CD4-positive, alpha-beta T cell (primary cell): ENCODE results near the gene TMEM126B. TPM values are rescaled to one million over a fixed set of nuclear protein-coding genes. Genes with fewer than 3 reads are reported as not detected.
A peak's percentile ranks its signal among the peaks of the same experiment; 100 is the strongest.
"Not testable (repeated sequence)": the region's sequence is repeated elsewhere in the genome, so short reads cannot be mapped to it uniquely, and the experiment has no call there.

Experiments used
- ATAC-seq: fragments of 200-7000 bp; cut with Tn5 transposase; one replicate; pipeline ENCODE4 v1.10.0; 2022; ENCODE audit warnings: mild to moderate bottlenecking; ENCODE audit not compliant: poor library complexity
- CTCF ChIA-PET: fragments of 350-600 bp; sonication (Branson Sonifier 250); formaldehyde crosslinking; loops from one replicate; lab custom pipeline; 2021; ENCODE audit warnings: antibody characterized with exemption, inconsistent platforms; lab: Charles Lee
- POLR2A ChIA-PET: fragments of 350-600 bp; sonication (Branson Sonifier 250); formaldehyde crosslinking; loops from one replicate; lab custom pipeline; 2021; ENCODE audit warnings: antibody characterized with exemption, inconsistent platforms; lab: Charles Lee
- DNase-seq, 14 experiments: peaks; one replicate each; pipeline ENCODE4 v3.0.0-alpha.2; 2013 to 2020; ENCODE audit warnings: mixed read lengths in 2 of 14
- H3K27ac ChIP-seq, 2 donors: one replicate each; pipeline versions ENCODE4 v1.5.1 to v1.7.0; 2013; ENCODE audit warnings: low read length in 2 of 2, low read depth in 1 of 2, mild to moderate bottlenecking in 1 of 2
- H3K27me3 ChIP-seq, 2 experiments: 1 replicate in 1 of 2; 2 replicates in 1 of 2; pipeline versions ENCODE4 v1.6.1 to v1.7.0; 2013; ENCODE audit warnings: low read length in 2 of 2, control low read depth in 1 of 2, mild to moderate bottlenecking in 1 of 2, moderate library complexity in 1 of 2; ENCODE audit not compliant: insufficient read depth in 2 of 2, control insufficient read depth in 1 of 2
- H3K36me3 ChIP-seq: one replicate; pipeline ENCODE4 v1.6.1; 2013; ENCODE audit warnings: low read length, control low read depth; ENCODE audit not compliant: insufficient read depth
- H3K4me1 ChIP-seq: one replicate; pipeline ENCODE4 v1.6.1; 2013; ENCODE audit warnings: low read length, control low read depth; ENCODE audit not compliant: insufficient read depth
- H3K4me3 ChIP-seq: one replicate; pipeline ENCODE4 v1.5.1; 2013; ENCODE audit warnings: mild to moderate bottlenecking, low read length, moderate library complexity
- H3K9me3 ChIP-seq, 2 experiments: 1 replicate in 1 of 2; 2 replicates in 1 of 2; pipeline versions ENCODE4 v1.6.1 to v1.7.0; 2013; ENCODE audit warnings: low read length in 2 of 2, mild to moderate bottlenecking in 2 of 2, control low read depth in 1 of 2, moderate library complexity in 1 of 2; ENCODE audit not compliant: control insufficient read depth in 1 of 2, insufficient read depth in 1 of 2
- H3K27ac Mint-ChIP-seq: one replicate; pipeline ENCODE4 v1.8.0; 2020; ENCODE audit warnings: mixed read lengths
- H3K27me3 Mint-ChIP-seq: one replicate; pipeline ENCODE4 v1.8.0; 2021; ENCODE audit warnings: mixed read lengths
- H3K36me3 Mint-ChIP-seq: one replicate; pipeline ENCODE4 v1.8.0; 2021; ENCODE audit warnings: low read depth, mixed read lengths
- H3K4me1 Mint-ChIP-seq: one replicate; pipeline ENCODE4 v1.8.0; 2021; ENCODE audit warnings: low read depth, mixed read lengths
- H3K4me3 Mint-ChIP-seq: one replicate; pipeline ENCODE4 v1.8.0; 2020; ENCODE audit warnings: mild to moderate bottlenecking, mixed read lengths
- H3K9me3 Mint-ChIP-seq: one replicate; pipeline ENCODE4 v1.8.0; 2020; ENCODE audit warnings: mixed read lengths
- intact Hi-C, 2 experiments: fragments of 100-400 bp; cut with DNase I in 1 of 2; cut with micrococcal nuclease in 1 of 2; formaldehyde crosslinking; loops; one replicate each; pipeline versions ENCODE4 v1.15.1 to v1.9.0; 2023 to 2025; cut with DNase I, micrococcal nuclease
- total RNA-seq, 174 experiments: library from RNA in 2 of 174; stranded (reverse) in 2 of 174; gene quantifications; one replicate each; pipeline ENCODE4 v1.2.3 and lab custom pipeline; 2021 to 2026
- TF ChIP-seq, protein P1 (sequence below): fragments of 200-600 bp; IDR thresholded peaks from one replicate; pipeline ENCODE4 v1.8.0; 2022; ENCODE audit warnings: antibody characterized with exemption, mild to moderate bottlenecking

Gene TMEM126B
- total RNA-seq, 2 experiments from 2014 or later: 16.3 to 16.8 TPM

DNA sequence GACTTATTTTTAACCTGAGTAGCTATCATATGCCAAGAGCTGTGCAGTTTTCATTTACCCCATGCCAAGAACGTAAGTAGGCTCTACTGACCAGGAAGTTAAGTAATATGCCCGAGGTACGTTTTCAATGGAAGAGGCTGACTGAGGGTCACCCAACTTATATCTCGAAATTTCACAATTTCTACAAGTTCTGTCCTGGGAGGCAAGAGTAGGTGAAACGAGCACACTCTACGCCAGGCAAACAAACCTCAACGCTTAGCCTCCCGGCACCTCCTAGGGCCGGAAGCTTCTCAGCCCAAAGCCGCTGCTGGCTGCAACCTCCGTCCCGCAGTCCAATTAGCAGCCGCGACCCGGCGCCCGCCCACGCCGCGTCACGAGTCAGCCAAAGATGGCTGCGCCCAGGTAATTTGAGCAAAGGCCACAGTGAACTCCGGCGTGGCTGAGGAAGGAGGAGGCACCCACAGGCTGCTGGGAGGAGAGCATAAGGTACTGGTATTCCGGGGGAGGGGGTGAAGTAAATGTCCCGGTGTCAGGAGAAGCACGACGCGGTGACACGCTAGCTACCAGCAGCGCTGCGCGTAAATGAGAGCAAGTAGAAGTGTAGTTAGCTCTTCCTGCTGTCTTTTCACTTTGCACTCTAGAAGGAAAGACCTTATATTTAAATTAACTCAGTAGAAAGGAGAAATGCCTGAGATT is 19.4 kb downstream of the TMEM126B start, which contains the start of gene TMEM126A:
TSS of gene TMEM126A (plus strand) at position 364 of the 696 bp plus-strand sequence. CDS start 2,289 bp downstream, outside the sequence.
- Mint-ChIP-seq H3K36me3 (peaks cover 22% of the 10 kb centered on the region), H3K4me1 (peaks cover 44% of the 10 kb centered on the region), H3K27ac (peak within 1 kb of the TSS; percentile 89), H3K27me3 (peaks cover 23% of the 10 kb centered on the region), H3K9me3 (no peaks in the 10 kb centered on the region), H3K4me3 (peak within 1 kb of the TSS; percentile 97)
- peaks cover 20% of the 10 kb centered on the region for H3K4me1 ChIP-seq
- intact Hi-C loops: loop anchor here (1.0 to 5.0 kb wide), 6 partner anchors 15 to 655 kb away; partner anchors contain the start of genes EED (in 1 of the 2), HIKESHI (in 1 of the 2) and TMEM126B (in 1 of the 2)
- peaks cover 16% of the 10 kb centered on the region for H3K36me3 ChIP-seq
- H3K27ac ChIP-seq: peak within 1 kb of the TSS; percentile 77 to 84
- CTCF ChIA-PET: interaction anchor here (0.5 to 2.6 kb wide), 4 partner anchors 10 to 22 kb away, joined by 3 to 9 read pairs (median 3); no protein-coding TSS in a partner anchor
- no peaks in the 10 kb centered on the region for H3K9me3 ChIP-seq
- ATAC-seq (peak; percentile 99), DNase-seq (peak; percentile 81 to 95 (median 88))
- H3K27me3 ChIP-seq: peaks cover 0 to 8% of the 10 kb centered on the region in 2 experiments
- H3K4me3 ChIP-seq: peak within 1 kb of the TSS; percentile 84
- POLR2A ChIA-PET: interaction anchor here (0.6 to 8.8 kb wide), 23 partner anchors 8 to 655 kb away, joined by 3 to 136 read pairs (median 4); partner anchors contain the start of genes CREBZF, DLG2, EED and HIKESHI
- TF ChIP-seq, protein P1, sequence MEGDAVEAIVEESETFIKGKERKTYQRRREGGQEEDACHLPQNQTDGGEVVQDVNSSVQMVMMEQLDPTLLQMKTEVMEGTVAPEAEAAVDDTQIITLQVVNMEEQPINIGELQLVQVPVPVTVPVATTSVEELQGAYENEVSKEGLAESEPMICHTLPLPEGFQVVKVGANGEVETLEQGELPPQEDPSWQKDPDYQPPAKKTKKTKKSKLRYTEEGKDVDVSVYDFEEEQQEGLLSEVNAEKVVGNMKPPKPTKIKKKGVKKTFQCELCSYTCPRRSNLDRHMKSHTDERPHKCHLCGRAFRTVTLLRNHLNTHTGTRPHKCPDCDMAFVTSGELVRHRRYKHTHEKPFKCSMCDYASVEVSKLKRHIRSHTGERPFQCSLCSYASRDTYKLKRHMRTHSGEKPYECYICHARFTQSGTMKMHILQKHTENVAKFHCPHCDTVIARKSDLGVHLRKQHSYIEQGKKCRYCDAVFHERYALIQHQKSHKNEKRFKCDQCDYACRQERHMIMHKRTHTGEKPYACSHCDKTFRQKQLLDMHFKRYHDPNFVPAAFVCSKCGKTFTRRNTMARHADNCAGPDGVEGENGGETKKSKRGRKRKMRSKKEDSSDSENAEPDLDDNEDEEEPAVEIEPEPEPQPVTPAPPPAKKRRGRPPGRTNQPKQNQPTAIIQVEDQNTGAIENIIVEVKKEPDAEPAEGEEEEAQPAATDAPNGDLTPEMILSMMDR: no peak

DNA sequence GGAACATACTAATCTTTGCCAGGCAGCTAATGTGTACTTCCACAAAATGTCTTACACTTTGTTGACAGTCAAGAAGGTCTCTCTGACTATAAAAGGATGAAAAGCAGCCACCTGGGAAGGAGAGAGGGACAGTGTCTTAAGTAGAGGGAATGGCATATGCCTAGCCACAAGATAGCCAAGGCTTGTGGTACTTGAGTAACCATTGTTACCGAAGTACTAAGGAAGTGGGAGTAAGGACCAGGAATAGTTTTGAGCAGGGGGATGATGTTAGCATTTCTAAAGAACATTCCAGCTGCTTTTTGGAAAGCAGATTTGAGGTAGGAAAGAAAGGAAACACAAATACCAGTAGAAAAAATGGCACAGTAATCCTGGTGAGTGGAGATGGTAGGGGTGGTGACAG is 22.7 kb downstream of the TMEM126B start:
- ChIA-PET POLR2A (interaction anchor here (0.6 to 8.8 kb wide), 3 partner anchors 10 to 102 kb away, joined by 3 to 136 read pairs (median 84); partner anchors contain the start of genes CREBZF, DLG2 and TMEM126B), CTCF (no interaction called here)
- intact Hi-C loops: no loop called here
- TF ChIP-seq, protein P1: no peak
- ATAC-seq (no peak), DNase-seq (no peak)
- H3K4me3 ChIP-seq: no peak overlapping the region
- H3K27ac Mint-ChIP-seq: no peak overlapping the region
- peaks cover 47% of the 10 kb centered on the region for H3K36me3 Mint-ChIP-seq
- peaks cover 36% of the 10 kb centered on the region for H3K36me3 ChIP-seq
- no peaks in the 10 kb centered on the region for H3K27me3 Mint-ChIP-seq
- no peaks in the 10 kb centered on the region for H3K9me3 Mint-ChIP-seq
- no peak overlapping the region for H3K4me3 Mint-ChIP-seq
- no peaks in the 10 kb centered on the region for H3K27me3 ChIP-seq
- H3K4me1 ChIP-seq: peaks cover 20% of the 10 kb centered on the region
- H3K9me3 ChIP-seq: no peaks in the 10 kb centered on the region
- no peak overlapping the region for H3K27ac ChIP-seq
- peaks cover 62% of the 10 kb centered on the region for H3K4me1 Mint-ChIP-seq

DNA sequence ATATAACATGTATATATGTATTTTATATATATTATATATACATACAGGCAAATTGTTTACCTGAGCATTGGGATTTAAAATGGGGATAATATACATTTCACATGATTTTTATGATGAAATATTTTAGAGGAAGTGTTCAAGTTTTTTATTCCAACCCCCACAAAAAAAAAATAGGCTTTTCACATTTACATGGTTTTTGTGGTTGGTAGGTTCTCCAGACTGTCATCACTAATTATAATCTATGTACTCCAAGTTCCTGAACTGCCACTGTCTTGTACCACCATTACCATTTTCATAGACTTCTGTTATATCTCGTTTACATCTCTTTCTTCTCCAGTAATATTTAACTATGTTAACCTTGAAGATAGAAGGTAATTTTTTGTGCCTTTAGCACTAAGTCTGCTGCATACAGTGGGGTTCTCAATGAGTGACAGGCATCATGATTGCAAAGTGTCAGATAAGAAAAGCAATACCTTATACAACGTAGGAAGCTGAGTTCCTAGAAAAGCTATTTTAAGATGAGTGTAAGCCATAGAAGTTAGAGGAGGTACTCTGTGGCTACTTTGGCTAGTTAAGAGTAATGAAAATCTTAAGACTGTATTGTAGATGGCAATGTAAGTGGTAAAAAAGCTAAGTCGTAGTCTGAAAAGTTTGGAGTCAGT is 24.5 kb downstream of the TMEM126B start:
- peaks cover 11% of the 10 kb centered on the region for H3K4me1 ChIP-seq
- H3K27ac Mint-ChIP-seq: no peak overlapping the region
- no peaks in the 10 kb centered on the region for H3K9me3 Mint-ChIP-seq
- DNase-seq: no peak
- H3K4me3 Mint-ChIP-seq: no peak overlapping the region
- H3K9me3 ChIP-seq: no peaks in the 10 kb centered on the region
- TF ChIP-seq, protein P1: no peak
- H3K4me3 ChIP-seq: no peak overlapping the region
- intact Hi-C loops: no loop called here
- H3K4me1 Mint-ChIP-seq: peaks cover 64% of the 10 kb centered on the region
- ATAC-seq: no peak
- no peaks in the 10 kb centered on the region for H3K27me3 Mint-ChIP-seq
- POLR2A ChIA-PET: interaction anchor here (0.6 to 8.8 kb wide), 4 partner anchors 8 to 202 kb away, joined by 3 to 136 read pairs (median 4); partner anchors contain the start of genes CCDC83, CREBZF and TMEM126B
- no peaks in the 10 kb centered on the region for H3K27me3 ChIP-seq
- H3K36me3 ChIP-seq: peaks cover 54% of the 10 kb centered on the region
- CTCF ChIA-PET: no interaction called here
- peaks cover 61% of the 10 kb centered on the region for H3K36me3 Mint-ChIP-seq
- no peak overlapping the region for H3K27ac ChIP-seq

DNA sequence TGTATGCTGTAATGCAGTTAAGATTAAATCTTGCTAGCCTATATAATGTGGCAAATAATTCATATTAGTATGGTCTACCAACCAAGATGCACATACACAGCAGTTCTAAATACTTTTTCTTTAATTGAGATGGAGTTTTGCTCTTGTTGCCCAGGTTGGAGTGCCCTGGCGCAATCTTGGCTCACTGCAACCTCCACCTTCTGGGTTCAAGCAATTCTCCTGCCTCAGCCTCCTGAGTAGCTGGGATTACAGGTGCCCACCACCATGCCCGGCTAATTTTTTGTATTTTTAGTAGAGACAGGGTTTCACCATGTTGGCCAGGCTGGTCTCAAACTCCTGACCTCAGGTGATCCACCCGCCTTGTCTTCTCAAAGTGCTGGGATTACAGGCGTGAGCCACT is 25.9 kb downstream of the TMEM126B start:
- H3K4me3 Mint-ChIP-seq, H3K27me3 ChIP-seq, H3K9me3 ChIP-seq, ATAC-seq, DNase-seq, H3K27me3 Mint-ChIP-seq, intact Hi-C loops, H3K4me3 ChIP-seq, H3K9me3 Mint-ChIP-seq, CTCF ChIA-PET, H3K4me1 ChIP-seq, H3K27ac ChIP-seq, H3K27ac Mint-ChIP-seq: not testable (repeated sequence)
- Mint-ChIP-seq H3K36me3 (peaks cover 72% of the 10 kb centered on the region), H3K4me1 (peaks cover 65% of the 10 kb centered on the region)
- peaks cover 65% of the 10 kb centered on the region for H3K36me3 ChIP-seq
- POLR2A ChIA-PET: interaction anchor here (0.9 to 8.8 kb wide), 2 partner anchors 7 to 26 kb away, joined by 4 to 136 read pairs; partner anchors contain the start of genes CREBZF and TMEM126B
